ENCODE measurements around the gene OTOG. TPM values are rescaled to one million over a fixed set of nuclear protein-coding genes. Genes with fewer than 3 reads are reported as not detected.

The OTOG gene
- total RNA-seq, 1 experiment from 2014 or later, result not detected

DNA sequence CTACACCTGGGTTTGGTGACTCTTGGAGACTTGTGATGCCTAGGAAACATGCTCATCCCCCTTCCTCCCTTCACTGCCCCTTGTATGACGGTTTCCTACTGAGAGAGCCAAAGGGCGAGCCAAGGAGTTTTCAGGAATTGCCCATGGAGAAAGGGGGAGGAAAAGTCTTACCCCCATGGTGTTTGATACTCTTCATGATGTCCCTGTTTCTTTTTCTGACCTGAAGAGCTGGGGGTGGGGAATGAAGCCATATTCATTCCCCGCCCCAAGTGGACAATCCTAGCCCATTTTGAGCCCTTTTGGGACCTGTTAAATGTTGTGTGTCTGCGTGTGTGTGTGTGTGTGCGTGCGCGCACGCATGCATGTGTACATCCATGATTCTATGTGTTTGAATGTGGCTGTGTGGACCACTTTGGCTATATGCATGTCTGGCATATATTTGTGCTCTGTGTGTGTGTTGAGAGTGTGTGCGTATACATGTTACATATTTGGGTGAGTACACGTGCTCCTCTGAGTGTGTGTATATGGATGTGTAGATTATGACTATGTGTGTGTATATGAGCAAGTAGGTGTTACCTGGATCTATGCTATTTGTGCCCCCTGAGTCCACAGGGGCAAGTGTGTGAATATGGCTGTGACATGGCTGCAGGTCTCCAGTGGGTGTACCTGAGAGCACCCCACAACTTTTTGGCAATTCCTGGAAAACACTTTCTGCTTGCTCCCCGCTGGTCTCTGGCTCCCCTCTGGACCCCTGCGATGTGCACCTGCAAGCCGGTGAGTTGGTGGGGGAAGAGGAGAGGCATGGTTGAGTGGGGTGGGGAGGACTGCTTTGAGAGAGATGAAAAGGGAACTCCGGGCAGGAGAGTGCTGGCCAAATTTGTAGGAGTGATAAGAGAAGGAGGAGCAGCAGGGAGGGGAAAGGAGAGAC, 24.6 kb downstream of the OTOG start:
- no TSS peak for BruUV-seq (replicated peaks)

DNA sequence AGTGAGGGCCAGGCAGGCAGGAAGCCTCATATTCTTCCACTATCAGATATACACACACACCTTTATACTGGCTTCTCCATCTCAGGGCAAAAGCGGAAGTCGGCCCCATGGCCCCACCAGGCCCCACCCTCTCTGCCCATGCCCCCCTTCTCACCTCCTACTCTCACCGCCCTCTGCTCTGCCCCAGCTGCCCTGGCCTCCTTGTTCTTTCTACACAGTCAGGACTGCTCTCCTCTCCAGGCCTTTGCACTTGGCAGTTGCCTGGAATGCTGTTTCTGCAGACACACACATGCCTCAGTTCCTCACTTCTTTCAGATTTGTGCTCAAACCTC, 25.3 kb downstream of the OTOG start:
- Histone ChIP-seq H3K4me3 (no peak overlapping the region), H3K9me3 (ENCODE audit: insufficient read depth, low read depth) (no peaks in the 10 kb centered on the region), H3F3A (ENCODE audit: insufficient read depth, low read depth) (no peaks in the 10 kb centered on the region), H4K20me1 (ENCODE audit: insufficient read depth) (no peaks in the 10 kb centered on the region), H2AFZ (no peak overlapping the region), H3K27me3 (ENCODE audit: insufficient read depth, low read depth) (peaks cover 53% of the 10 kb centered on the region), H3K79me2 (ENCODE audit: low read depth) (no peaks in the 10 kb centered on the region), H3K27ac (no peak overlapping the region), H3K36me3 (ENCODE audit: low read depth) (no peaks in the 10 kb centered on the region), H3K4me2 (no peak overlapping the region), H3K4me1 (replicated peaks; ENCODE audit: insufficient read depth) (no peaks in the 10 kb centered on the region), H3K9me2 (ENCODE audit: insufficient read depth) (no peaks in the 10 kb centered on the region)
- ChIA-PET POLR2A (ENCODE audit: unreplicated experiment) (no interaction called here), CTCF (no interaction called here)
- intact Hi-C loops (cut with micrococcal nuclease; ENCODE audit: unreplicated experiment), result no loop called here
- BruUV-seq (replicated peaks), result no TSS peak
- no peak for DNase-seq
- TF ChIP-seq, protein P1, sequence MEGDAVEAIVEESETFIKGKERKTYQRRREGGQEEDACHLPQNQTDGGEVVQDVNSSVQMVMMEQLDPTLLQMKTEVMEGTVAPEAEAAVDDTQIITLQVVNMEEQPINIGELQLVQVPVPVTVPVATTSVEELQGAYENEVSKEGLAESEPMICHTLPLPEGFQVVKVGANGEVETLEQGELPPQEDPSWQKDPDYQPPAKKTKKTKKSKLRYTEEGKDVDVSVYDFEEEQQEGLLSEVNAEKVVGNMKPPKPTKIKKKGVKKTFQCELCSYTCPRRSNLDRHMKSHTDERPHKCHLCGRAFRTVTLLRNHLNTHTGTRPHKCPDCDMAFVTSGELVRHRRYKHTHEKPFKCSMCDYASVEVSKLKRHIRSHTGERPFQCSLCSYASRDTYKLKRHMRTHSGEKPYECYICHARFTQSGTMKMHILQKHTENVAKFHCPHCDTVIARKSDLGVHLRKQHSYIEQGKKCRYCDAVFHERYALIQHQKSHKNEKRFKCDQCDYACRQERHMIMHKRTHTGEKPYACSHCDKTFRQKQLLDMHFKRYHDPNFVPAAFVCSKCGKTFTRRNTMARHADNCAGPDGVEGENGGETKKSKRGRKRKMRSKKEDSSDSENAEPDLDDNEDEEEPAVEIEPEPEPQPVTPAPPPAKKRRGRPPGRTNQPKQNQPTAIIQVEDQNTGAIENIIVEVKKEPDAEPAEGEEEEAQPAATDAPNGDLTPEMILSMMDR (conservative IDR thresholded peaks at IDR 0.05), result no peak
- no peak for TF ChIP-seq EZH2 (IDR thresholded peaks at IDR 0.05; ENCODE audit: low read depth)

More for the DNA sequence above, 24.6 kb downstream of the OTOG start:
- no peaks in the 10 kb centered on the region for H3F3A ChIP-seq (ENCODE audit: insufficient read depth, low read depth)
- ChIA-PET CTCF (no interaction called here), POLR2A (ENCODE audit: unreplicated experiment) (no interaction called here)
- no peak overlapping the region for H3K4me2 ChIP-seq
- H2AFZ ChIP-seq, result no peak overlapping the region
- no peak for DNase-seq
- H3K4me1 ChIP-seq (replicated peaks; ENCODE audit: insufficient read depth), result no peaks in the 10 kb centered on the region
- no peaks in the 10 kb centered on the region for H4K20me1 ChIP-seq (ENCODE audit: insufficient read depth)
- H3K27ac ChIP-seq, result no peak overlapping the region
- TF ChIP-seq, protein P1 (conservative IDR thresholded peaks at IDR 0.05), result no peak
- no peak for TF ChIP-seq EZH2 (IDR thresholded peaks at IDR 0.05; ENCODE audit: low read depth)
- H3K4me3 ChIP-seq, result no peak overlapping the region
- H3K36me3 ChIP-seq (ENCODE audit: low read depth), result no peaks in the 10 kb centered on the region
- no peaks in the 10 kb centered on the region for H3K9me2 ChIP-seq (ENCODE audit: insufficient read depth)
- intact Hi-C loops (cut with micrococcal nuclease; ENCODE audit: unreplicated experiment), result no loop called here
- no peaks in the 10 kb centered on the region for H3K79me2 ChIP-seq (ENCODE audit: low read depth)
- peaks cover 56% of the 10 kb centered on the region for H3K27me3 ChIP-seq (ENCODE audit: insufficient read depth, low read depth)
- no peaks in the 10 kb centered on the region for H3K9me3 ChIP-seq (ENCODE audit: insufficient read depth, low read depth)

DNA sequence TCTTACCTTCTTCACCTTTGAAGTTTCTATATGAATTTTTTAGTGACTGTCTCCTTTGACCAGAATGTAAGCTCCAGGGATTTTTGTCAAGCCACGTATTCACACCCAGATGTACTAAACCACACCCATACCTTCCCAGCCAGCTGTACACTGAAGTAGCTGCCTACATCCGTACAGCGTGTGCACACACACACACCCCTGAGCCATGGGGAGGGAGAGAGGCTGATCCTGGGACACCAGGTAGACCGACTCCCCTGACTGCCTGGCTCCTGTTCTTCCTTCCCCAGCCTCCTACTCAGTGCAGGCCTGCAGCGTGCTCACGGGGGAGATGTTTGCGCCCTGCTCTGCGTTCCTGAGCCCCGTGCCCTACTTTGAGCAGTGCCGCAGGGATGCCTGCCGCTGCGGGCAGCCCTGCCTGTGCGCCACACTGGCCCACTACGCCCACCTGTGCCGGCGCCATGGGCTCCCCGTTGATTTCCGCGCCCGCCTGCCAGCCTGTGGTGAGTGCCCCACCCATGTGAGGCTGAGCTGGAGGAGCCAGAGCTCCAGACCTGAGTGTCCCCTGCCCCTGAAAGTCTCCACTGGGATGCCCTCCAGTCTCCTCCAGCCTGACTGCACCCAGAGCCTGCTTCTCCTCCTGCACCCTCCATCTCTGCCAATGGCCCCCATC, 25.9 kb downstream of the OTOG start:
- Histone ChIP-seq H3K9me3 (ENCODE audit: insufficient read depth, low read depth) (no peaks in the 10 kb centered on the region), H3K9me2 (ENCODE audit: insufficient read depth) (no peaks in the 10 kb centered on the region), H3K27me3 (ENCODE audit: insufficient read depth, low read depth) (peaks cover 58% of the 10 kb centered on the region), H2AFZ (no peak overlapping the region), H3F3A (ENCODE audit: insufficient read depth, low read depth) (no peaks in the 10 kb centered on the region), H3K4me3 (no peak overlapping the region), H3K4me1 (replicated peaks; ENCODE audit: insufficient read depth) (no peaks in the 10 kb centered on the region), H3K79me2 (ENCODE audit: low read depth) (no peaks in the 10 kb centered on the region), H3K27ac (no peak overlapping the region), H3K36me3 (ENCODE audit: low read depth) (no peaks in the 10 kb centered on the region), H3K4me2 (no peak overlapping the region), H4K20me1 (ENCODE audit: insufficient read depth) (no peaks in the 10 kb centered on the region)
- TF ChIP-seq, protein P1 (conservative IDR thresholded peaks at IDR 0.05), result no peak
- no peak for TF ChIP-seq EZH2 (IDR thresholded peaks at IDR 0.05; ENCODE audit: low read depth)
- no TSS peak for BruUV-seq (replicated peaks)
- CTCF ChIA-PET, result no interaction called here
- intact Hi-C loops (cut with micrococcal nuclease; ENCODE audit: unreplicated experiment), result no loop called here
- POLR2A ChIA-PET (ENCODE audit: unreplicated experiment), result no interaction called here
- no peak for DNase-seq
